Measurements from ENCODE around the gene FUNDC2. TPM values are rescaled to one million over a fixed set of nuclear protein-coding genes. Genes with fewer than 3 reads are reported as not detected.

FUNDC2 gene
- total and polyA plus RNA-seq, 10 donors = 29.3 to 113 (median 54.3) TPM

- intact Hi-C loops (cut with DNase I; ENCODE audit: low total_unique reads) = loop anchor here (5.0 kb wide), 1 partner anchor 81 kb away; no protein-coding TSS in a partner anchor
- H3K4me1 ChIP-seq = peaks cover 0 to 13% (median 0%) of the 10 kb centered on the region in 6 donors
- no peaks in the 10 kb centered on the region for H3K27me3 ChIP-seq (replicated peaks in 1 of 7)
- peaks cover 0 to 12% (median 0%) of the 10 kb centered on the region in 8 donors for H3K9me3 ChIP-seq
- H3K36me3 ChIP-seq = no peaks in the 10 kb centered on the region
- H3K27ac ChIP-seq = peak overlapping the region in 3 of 8 donors; percentile 35 to 63 (median 45)
- peak overlapping the region in 2 of 8 donors; percentile 28 to 64 for H3K4me3 ChIP-seq
- no peak for DNase-seq
- TF ChIP-seq CTCF (IDR thresholded peaks at IDR 0.05 in 8 of 11, conservative IDR thresholded peaks at IDR 0.05 in 3 of 11) = no peak
- no peak for TF ChIP-seq POLR2A (IDR thresholded peaks at IDR 0.05)
- TF ChIP-seq POLR2AphosphoS5 (IDR thresholded peaks at IDR 0.05) = no peak
- 21 to 60% (median 25%) methylated on average over 1 to 6 of the region's 6 CpGs for WGBS, 5 donors
These were observed 45.6 kb upstream of the FUNDC2 start for GRCh38 chrX:154981116-154981411.

GRCh38 chrX:154986826-154987575 is 39.6 kb upstream of the FUNDC2 start:
- Histone ChIP-seq H3K27me3 (replicated peaks in 1 of 7) (no peaks in the 10 kb centered on the region), H3K27ac (no peak overlapping the region), H3K9me3 (no peaks in the 10 kb centered on the region), H3K4me3 (no peak overlapping the region), H3K4me1 (no peaks in the 10 kb centered on the region), H3K36me3 (no peaks in the 10 kb centered on the region)
- WGBS, 5 donors = 51 to 83% (median 70%) methylated on average over 3 of the region's 3 CpGs
- DNase-seq = no peak
- intact Hi-C loops (cut with DNase I; ENCODE audit: low total_unique reads) = no loop called here
- no peak for TF ChIP-seq POLR2AphosphoS5 (IDR thresholded peaks at IDR 0.05)
- no peak for TF ChIP-seq POLR2A (IDR thresholded peaks at IDR 0.05)
- TF ChIP-seq CTCF (IDR thresholded peaks at IDR 0.05 in 8 of 11, conservative IDR thresholded peaks at IDR 0.05 in 3 of 11) = no peak

- no peak for TF ChIP-seq POLR2A (IDR thresholded peaks at IDR 0.05)
- no peak for TF ChIP-seq POLR2AphosphoS5 (IDR thresholded peaks at IDR 0.05)
- TF ChIP-seq CTCF (IDR thresholded peaks at IDR 0.05 in 8 of 11, conservative IDR thresholded peaks at IDR 0.05 in 3 of 11) = no peak
- Histone ChIP-seq H3K27me3 (replicated peaks in 1 of 7) (no peaks in the 10 kb centered on the region), H3K9me3 (no peaks in the 10 kb centered on the region), H3K36me3 (no peaks in the 10 kb centered on the region), H3K4me3 (no peak overlapping the region), H3K4me1 (no peaks in the 10 kb centered on the region), H3K27ac (no peak overlapping the region)
- intact Hi-C loops (cut with DNase I; ENCODE audit: low total_unique reads) = no loop called here
- WGBS, 5 donors = 70 to 89% (median 88%) methylated on average over 3 of the region's 3 CpGs
- no peak for DNase-seq
These were observed 38.7 kb upstream of the FUNDC2 start for GRCh38 chrX:154987940-154988339.

GRCh38 chrX:154988719-154989118 is 37.9 kb upstream of the FUNDC2 start:
- H3K36me3 ChIP-seq = no peaks in the 10 kb centered on the region
- intact Hi-C loops (cut with DNase I; ENCODE audit: low total_unique reads) = no loop called here
- no peak overlapping the region for H3K27ac ChIP-seq
- TF ChIP-seq POLR2A (IDR thresholded peaks at IDR 0.05) = no peak
- TF ChIP-seq POLR2AphosphoS5 (IDR thresholded peaks at IDR 0.05) = no peak
- TF ChIP-seq CTCF (IDR thresholded peaks at IDR 0.05 in 8 of 11, conservative IDR thresholded peaks at IDR 0.05 in 3 of 11) = no peak
- 66 to 85% (median 72%) methylated on average over 3 of the region's 3 CpGs for WGBS, 5 donors
- no peaks in the 10 kb centered on the region for H3K27me3 ChIP-seq (replicated peaks in 1 of 7)
- H3K4me1 ChIP-seq = no peaks in the 10 kb centered on the region
- H3K4me3 ChIP-seq = no peak overlapping the region
- DNase-seq = no peak
- H3K9me3 ChIP-seq = no peaks in the 10 kb centered on the region

Data from spleen (tissue), 11 donors.